Panc1 (cell line): Measurements from ENCODE around the gene ITGB6.

ENCODE experiments used
- POLR2AphosphoS5 ChIP-seq: IDR thresholded peaks from 2 replicates; pipeline ENCODE4 v1.6.1; 2012; ENCODE audit warnings: mild to moderate bottlenecking, low read depth, low read length, moderate library complexity
- SIN3A ChIP-seq: IDR thresholded peaks from 2 replicates; pipeline ENCODE4 v1.6.1; 2012; ENCODE audit warnings: low read depth, mild to moderate bottlenecking, low read length, moderate library complexity, borderline replicate concordance; ENCODE audit not compliant: insufficient read depth
- TF ChIP-seq, protein P1 (sequence below): fragments of 450-650 bp; IDR thresholded peaks from 2 replicates; pipeline ENCODE4 v1.5.1; 2017; ENCODE audit warnings: mild to moderate bottlenecking

DNA sequence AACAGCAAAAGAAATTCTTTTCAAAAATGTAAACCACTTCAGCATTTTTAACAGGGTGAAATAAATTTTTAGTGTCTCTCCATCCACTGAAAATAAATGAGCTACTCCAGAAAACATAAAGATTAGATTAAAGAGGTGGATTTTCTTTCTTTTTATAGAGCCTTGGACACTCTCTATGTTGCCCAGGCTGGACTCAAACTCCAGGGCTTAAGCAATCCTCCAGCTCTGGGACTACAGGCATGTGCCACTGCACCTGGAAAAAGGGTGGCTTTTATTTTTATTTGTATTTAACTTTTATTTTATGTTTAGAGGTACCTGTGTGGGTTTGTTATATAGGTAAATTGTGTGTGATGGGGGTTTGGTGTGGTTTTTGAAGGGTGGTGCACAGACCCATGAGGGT is 19.9 kb downstream of the ITGB6 start:
- TF ChIP-seq, protein P1, sequence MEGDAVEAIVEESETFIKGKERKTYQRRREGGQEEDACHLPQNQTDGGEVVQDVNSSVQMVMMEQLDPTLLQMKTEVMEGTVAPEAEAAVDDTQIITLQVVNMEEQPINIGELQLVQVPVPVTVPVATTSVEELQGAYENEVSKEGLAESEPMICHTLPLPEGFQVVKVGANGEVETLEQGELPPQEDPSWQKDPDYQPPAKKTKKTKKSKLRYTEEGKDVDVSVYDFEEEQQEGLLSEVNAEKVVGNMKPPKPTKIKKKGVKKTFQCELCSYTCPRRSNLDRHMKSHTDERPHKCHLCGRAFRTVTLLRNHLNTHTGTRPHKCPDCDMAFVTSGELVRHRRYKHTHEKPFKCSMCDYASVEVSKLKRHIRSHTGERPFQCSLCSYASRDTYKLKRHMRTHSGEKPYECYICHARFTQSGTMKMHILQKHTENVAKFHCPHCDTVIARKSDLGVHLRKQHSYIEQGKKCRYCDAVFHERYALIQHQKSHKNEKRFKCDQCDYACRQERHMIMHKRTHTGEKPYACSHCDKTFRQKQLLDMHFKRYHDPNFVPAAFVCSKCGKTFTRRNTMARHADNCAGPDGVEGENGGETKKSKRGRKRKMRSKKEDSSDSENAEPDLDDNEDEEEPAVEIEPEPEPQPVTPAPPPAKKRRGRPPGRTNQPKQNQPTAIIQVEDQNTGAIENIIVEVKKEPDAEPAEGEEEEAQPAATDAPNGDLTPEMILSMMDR = no peak
- TF ChIP-seq SIN3A (no peak), POLR2AphosphoS5 (no peak)
